Tibial artery (tissue), 4 donors: ENCODE results near the gene PTPRN2.

Source experiments
- DNase-seq, 2 donors: peaks; one replicate each; pipeline ENCODE4 v3.0.0-alpha.2; 2019
- H3K27ac ChIP-seq, 2 donors: fragments of 200-600 bp; sonication (generic) in 1 of 2; 1 replicate in 1 of 2; 2 replicates in 1 of 2; pipeline ENCODE4 v1.5.1; 2018 to 2019; ENCODE audit warnings: mild to moderate bottlenecking in 1 of 2
- H3K27me3 ChIP-seq, 2 donors: fragments of 200-600 bp; sonication (generic) in 1 of 2; one replicate each; pipeline versions ENCODE4 v1.5.1 to v1.6.0; 2016 to 2019
- H3K36me3 ChIP-seq, 3 donors: fragments of 200-600 bp; sonication (generic) in 2 of 3; one replicate each; pipeline ENCODE4 v1.5.1; 2016 to 2019; ENCODE audit warnings: mild to moderate bottlenecking in 2 of 3
- H3K4me1 ChIP-seq, 4 donors: fragments of 200-600 bp; sonication (generic) in 2 of 4; 1 replicate in 3 of 4; 2 replicates in 1 of 4; pipeline ENCODE4 v1.5.1; 2016 to 2019
- H3K4me3 ChIP-seq, 2 donors: fragments of 200-600 bp; sonication (generic) in 1 of 2; 1 replicate in 1 of 2; 2 replicates in 1 of 2; pipeline ENCODE4 v1.5.1; 2018 to 2019; ENCODE audit warnings: mild to moderate bottlenecking in 2 of 2
- H3K9me3 ChIP-seq, 3 donors: fragments of 200-600 bp; sonication (generic) in 1 of 3; one replicate each; pipeline ENCODE4 v1.5.1; 2016 to 2019
- CTCF ChIP-seq, 2 experiments: fragments of 200-600 bp in 1 of 2; fragments of 450-650 bp in 1 of 2; IDR thresholded peaks; one replicate each; pipeline ENCODE4 v1.5.1; 2017 to 2019; ENCODE audit warnings: antibody characterized with exemption in 2 of 2, mild to moderate bottlenecking in 1 of 2, moderate library complexity in 1 of 2
- intact Hi-C: fragments of 100-400 bp; cut with DNase I; formaldehyde crosslinking; loops from one replicate; pipeline ENCODE4 v1.15.0; 2023; ENCODE audit warnings: low total_unique reads

PTPRN2 gene

DNA sequence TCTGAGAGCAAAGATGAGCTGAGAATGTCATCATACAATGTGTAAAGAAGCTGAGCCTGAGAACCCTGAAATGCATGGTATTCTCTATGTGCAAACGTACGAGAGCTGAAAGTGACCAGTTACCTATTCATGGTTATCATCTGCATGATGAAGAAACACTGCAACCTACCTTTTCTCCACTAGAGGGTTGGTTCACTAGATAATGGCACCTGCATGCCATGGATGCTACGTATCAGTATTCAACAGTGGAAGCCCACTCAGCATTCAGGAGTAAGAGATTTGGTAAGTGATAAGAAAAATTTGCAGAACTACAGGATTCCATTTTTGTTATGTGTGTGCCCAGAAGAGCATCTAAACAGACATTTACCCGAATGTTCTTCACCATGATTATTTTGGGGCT, 145.4 kb downstream of the PTPRN2 start:
- Histone ChIP-seq H3K9me3 (no peaks in the 10 kb centered on the region), H3K27me3 (peaks cover 0 to 2% of the 10 kb centered on the region in 2 donors), H3K4me3 (no peak overlapping the region), H3K27ac (no peak overlapping the region), H3K36me3 (no peaks in the 10 kb centered on the region), H3K4me1 (no peaks in the 10 kb centered on the region)
- DNase-seq, result no peak
- intact Hi-C loops, result no loop called here
- TF ChIP-seq CTCF (IDR thresholded peaks at IDR 0.05), result no peak

DNA sequence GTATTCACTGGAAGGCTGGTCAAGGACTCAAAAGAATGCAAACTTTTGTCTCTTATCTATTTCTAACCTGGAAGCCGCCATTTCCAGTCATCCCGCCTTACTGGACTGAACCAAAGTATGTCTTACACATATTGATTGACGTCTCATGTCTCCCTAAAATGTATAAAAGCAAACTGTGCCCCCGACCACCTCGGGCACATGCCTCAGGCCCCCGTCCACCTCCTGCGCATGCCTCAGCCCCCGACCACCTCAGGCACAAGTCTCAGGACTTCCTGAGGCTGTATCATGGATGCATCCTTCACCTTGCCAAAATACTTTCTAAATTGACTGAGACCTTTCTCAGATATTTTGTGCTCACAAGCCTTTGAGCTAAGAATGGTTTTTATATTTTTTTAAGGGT, 148.6 kb downstream of the PTPRN2 start:
- H3K27me3 ChIP-seq, result no peaks in the 10 kb centered on the region
- no peak overlapping the region for H3K4me3 ChIP-seq
- DNase-seq, result no peak
- H3K4me1 ChIP-seq, result no peaks in the 10 kb centered on the region
- intact Hi-C loops, result no loop called here
- H3K9me3 ChIP-seq, result no peaks in the 10 kb centered on the region
- no peak for TF ChIP-seq CTCF (IDR thresholded peaks at IDR 0.05)
- no peak overlapping the region for H3K27ac ChIP-seq
- H3K36me3 ChIP-seq, result no peaks in the 10 kb centered on the region

DNA sequence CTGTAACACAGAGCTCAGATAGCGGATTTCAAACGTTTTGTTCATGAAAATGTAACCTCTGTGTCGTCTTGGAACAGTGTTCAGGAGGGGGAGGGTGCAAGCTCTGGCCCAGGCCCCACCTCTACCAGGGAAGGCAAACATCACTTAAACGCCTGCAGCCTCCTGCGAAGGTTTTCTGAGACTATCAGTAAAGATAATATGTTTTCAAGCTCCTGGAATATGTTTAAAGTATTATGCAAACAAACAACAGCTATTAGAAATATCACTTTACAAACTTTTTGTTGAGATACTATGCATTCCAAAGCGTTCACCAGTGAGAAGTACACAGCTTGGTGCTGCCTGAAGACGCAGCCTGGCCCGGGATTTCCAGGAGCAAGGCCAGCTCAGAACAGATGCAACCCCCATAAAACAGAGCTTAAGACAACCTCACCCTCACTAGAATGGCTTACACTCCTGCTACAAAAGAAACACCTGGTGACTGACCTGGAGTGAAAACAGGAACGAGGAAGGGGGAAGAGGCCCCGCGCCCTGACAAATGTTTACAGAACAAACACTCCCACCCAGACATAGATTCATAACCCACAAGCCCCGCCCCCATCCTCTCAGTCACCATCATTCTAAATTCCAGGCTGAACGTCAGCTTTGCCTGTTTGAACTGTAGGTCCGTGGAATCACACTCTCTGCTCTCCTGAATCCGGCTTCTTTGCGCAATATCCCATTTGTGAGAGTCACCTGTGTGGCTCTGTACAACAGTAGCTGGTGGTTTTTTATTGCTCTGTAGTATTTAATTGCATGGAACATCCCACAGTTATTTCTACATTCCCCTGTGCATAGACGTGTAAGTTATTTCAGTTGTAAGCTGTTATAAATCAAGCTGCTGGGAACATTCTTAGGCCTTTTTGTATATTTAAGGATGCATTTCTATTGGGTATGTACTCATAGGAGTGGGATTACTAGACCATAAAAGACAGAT, 155.0 kb downstream of the PTPRN2 start:
- Histone ChIP-seq H3K4me3 (no peak overlapping the region), H3K27me3 (no peaks in the 10 kb centered on the region), H3K4me1 (peaks cover 0 to 17% (median 12%) of the 10 kb centered on the region in 4 donors), H3K27ac (peak overlapping the region in 1 of 2 donors; percentile 24), H3K36me3 (no peaks in the 10 kb centered on the region), H3K9me3 (no peaks in the 10 kb centered on the region)
- DNase-seq, result peak in 1 of 2 donors; percentile 55
- intact Hi-C loops, result no loop called here
- no peak for TF ChIP-seq CTCF (IDR thresholded peaks at IDR 0.05)

- peak; percentile 39 to 89 for DNase-seq
- no peaks in the 10 kb centered on the region for H3K36me3 ChIP-seq
- H3K27ac ChIP-seq, result peak overlapping the region; percentile 24 to 49
- intact Hi-C loops, result no loop called here
- no peaks in the 10 kb centered on the region for H3K27me3 ChIP-seq
- no peak overlapping the region for H3K4me3 ChIP-seq
- no peak for TF ChIP-seq CTCF (IDR thresholded peaks at IDR 0.05)
- no peaks in the 10 kb centered on the region for H3K9me3 ChIP-seq
- peaks cover 0 to 17% (median 12%) of the 10 kb centered on the region in 4 donors for H3K4me1 ChIP-seq
Observed at GRCh38 chr7:158431941-158432347, 155.7 kb downstream of the PTPRN2 start.

GRCh38 chr7:158431055-158431940, 156.3 kb downstream of the PTPRN2 start:
- Histone ChIP-seq H3K36me3 (no peaks in the 10 kb centered on the region), H3K9me3 (no peaks in the 10 kb centered on the region), H3K27me3 (no peaks in the 10 kb centered on the region), H3K27ac (peak overlapping the region in 1 of 2 donors; percentile 49), H3K4me3 (no peak overlapping the region), H3K4me1 (peaks cover 0 to 17% (median 12%) of the 10 kb centered on the region in 4 donors)
- intact Hi-C loops, result no loop called here
- TF ChIP-seq CTCF (IDR thresholded peaks at IDR 0.05), result no peak
- peak in 1 of 2 donors; percentile 37 for DNase-seq
